Measurements from ENCODE around the gene CDK5RAP3.
"Not testable (repeated sequence)": the region's sequence is repeated elsewhere in the genome, so short reads cannot be mapped to it uniquely, and the experiment has no call there.

Gene CDK5RAP3

GRCh38 chr17:48002266-48002915 is 31.5 kb downstream of the CDK5RAP3 start:
- FAIRE-seq, result no peak

DNA sequence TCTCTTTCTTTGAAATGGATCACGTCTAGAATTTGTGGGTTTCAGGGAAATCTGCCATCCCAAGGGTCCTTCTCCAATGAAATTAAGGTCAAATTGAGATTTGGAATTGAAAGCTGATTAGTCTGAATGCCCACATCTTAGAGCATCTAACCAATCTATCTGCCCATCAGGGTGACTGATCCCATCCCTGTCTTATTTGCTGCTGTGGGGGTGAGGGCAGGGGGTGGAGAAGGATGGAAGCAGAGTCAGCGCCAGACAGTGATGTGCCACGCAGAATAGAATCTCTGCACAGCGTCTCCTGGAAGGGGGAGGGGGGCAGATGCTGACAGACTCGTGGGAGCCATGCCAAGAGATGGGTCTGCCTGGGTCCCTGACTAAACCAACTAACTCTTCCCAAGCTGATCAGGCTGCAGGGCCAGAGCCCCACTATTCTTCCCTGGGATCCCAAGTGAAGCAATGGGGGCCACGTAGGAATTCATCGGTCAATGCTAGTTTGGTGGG is 32.1 kb downstream of the CDK5RAP3 start:
- no peak for FAIRE-seq

GRCh38 chr17:48003417-48004151 is 32.7 kb downstream of the CDK5RAP3 start:
- FAIRE-seq, result no peak

DNA sequence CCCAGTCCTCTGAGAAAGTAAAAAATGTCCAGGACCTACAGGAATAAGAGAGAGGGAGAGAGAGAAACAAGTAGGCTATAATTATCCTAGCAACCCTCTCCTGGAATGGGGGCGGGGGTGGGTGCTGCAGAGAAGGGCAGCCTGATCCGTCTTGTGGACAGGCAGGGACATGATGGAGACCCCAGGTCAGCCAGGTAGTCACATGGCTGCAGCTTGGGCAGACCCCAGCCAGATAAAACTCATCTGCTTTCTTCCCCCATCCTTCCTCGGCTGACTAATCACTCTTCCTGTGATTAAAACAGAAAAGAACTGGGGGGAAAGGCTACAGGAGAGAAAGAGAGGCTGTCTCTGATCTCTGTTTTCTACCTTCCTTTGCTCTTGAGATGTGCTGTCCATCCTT is 34.1 kb downstream of the CDK5RAP3 start:
- no peak for FAIRE-seq

GRCh38 chr17:48006936-48007709 is 36.2 kb downstream of the CDK5RAP3 start:
- no peak for FAIRE-seq

- no peak for FAIRE-seq
Observed at GRCh38 chr17:48010193-48010592, 39.3 kb downstream of the CDK5RAP3 start.

DNA sequence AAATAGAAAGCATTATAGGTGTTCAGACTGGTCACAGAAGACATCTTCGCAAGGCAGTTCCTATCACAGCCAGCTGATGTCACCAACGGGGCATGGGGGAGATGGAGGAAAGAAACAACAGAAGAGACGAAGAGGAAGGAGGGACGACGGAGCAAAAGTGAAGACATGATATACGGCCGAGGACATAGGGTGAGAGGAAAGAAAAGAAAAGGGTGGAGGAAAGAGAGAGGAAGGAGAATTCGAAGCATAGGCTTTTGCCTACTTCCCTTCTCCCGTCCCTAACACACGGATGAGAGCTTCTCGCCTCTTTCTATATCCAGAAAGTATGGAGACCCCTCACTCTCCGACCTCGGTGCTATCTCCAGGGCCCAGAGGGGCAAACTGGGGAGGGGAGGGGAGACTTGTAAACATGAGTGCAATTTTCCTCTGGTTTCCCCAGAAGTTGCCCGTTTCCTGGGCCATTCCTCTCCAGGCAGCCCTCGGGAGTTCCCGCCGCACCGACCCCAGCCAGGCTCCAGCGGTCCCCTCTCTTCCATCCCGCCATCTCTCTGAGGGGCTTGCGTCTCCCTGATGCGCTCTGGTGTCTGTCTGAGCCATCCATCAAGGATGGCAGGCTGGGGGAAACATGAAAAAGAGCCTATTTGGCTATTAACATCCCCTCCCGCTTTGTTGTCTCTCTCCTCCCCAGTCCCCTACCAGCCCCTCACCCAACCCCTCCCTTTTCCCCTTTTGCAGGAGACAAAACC is 40.7 kb downstream of the CDK5RAP3 start:
- FAIRE-seq, result no peak

DNA sequence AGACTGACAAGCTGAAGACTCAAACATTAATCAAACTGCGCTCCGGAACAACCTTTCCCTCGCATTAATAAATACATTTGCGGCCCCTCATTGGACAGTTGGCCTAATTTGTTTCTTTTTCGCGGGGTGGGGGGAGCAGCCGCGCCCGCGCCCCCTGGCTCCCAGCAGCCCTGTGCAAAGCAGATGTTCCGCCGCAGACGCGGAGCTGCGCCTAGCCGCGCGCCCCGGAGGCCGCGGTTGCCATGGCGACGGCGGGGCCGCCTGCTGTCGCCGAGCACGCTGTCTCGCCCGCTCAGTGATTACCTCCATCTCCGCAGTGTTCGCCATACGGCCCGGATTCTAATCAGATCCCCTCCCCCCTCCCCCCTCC is 41.2 kb downstream of the CDK5RAP3 start:
- no peak for FAIRE-seq

DNA sequence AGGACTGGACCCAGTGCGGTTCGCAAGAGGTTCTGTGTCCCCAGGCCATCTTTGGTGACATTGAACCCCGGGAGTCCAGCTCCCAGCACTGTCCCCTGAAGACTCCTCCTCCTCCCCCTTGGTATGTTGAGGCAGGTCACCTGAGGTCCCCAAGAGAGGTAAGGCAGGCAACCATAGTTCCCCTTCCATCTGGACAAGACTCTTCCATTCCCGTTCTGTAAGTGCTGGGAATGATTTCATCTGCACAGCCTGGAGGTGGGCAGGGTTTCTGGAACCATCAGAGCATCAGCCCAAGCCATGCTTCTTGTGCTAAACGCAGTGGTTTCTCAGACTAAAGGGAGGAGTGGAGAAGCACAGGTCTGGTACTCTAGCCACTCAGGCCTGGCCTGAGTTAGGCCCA is 41.7 kb downstream of the CDK5RAP3 start:
- FAIRE-seq, result no peak

DNA sequence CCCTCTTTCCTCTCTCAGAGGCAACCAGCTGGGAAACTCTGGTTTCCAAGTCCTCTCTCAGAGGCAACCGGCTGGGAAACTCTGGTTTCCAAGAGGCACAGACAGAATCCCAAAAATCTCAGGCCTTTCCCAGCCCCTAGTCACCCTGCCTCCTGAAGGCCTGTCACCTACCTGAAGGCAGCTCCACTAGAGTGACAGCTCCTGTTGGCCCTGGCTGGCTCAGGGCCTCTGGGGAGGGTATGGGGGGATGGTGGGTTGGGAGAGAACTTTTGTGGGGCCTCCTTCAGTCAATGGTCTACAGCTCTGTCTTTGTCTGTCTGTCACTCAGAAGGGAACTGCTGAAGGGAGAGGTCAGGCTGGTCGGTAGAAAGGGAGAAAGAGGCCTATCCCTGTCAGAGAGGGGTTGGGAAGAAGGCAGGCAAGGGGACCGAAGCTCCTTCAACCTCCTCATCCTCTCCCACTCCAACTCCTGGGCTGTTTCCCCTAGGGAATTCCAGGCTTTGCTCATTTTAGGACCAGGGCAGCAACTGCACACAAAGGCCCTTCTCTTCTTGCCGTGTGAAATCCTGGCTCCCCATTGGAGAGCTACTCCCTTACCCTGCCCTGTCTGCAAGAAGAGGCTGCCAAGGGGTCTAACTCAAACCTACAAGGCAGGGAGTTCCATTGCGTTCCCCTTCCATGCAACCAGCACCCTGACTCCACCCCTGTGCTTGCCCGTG is 43.1 kb downstream of the CDK5RAP3 start:
- no peak for FAIRE-seq

DNA sequence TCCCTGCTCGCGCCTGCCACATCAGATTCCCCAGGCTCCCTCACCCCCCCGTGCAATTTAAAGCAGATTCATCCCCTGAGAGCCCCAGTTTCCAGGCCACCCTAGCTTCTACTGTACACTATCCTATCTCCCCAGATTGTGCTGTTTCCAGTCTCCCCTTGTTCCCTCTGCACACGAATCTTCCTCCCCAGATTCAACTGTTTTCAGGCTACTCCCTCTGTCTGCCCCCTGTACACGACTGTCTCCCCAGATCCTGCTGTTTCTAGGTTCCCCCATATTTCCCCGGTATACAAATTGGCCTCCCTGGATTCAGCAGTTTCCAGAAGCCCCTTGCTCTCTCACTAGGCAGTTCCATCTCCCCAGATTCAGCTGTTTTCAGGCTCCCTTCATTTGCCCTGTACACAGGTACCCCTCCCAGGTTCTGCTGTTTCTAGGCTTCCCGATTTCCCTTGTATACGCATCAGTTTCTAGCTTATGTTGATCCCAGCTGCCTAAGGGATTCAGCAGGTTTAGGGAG is 43.7 kb downstream of the CDK5RAP3 start:
- no peak for FAIRE-seq

GRCh38 chr17:48016112-48016511 is 45.2 kb downstream of the CDK5RAP3 start:
- no peak for FAIRE-seq

GRCh38 chr17:48017817-48018158 is 46.9 kb downstream of the CDK5RAP3 start:
- FAIRE-seq, result not testable (repeated sequence)

GRCh38 chr17:48021934-48022333 is 51.0 kb downstream of the CDK5RAP3 start:
- no peak for FAIRE-seq

- no peak for FAIRE-seq
Observed at GRCh38 chr17:48022901-48023300, 52.0 kb downstream of the CDK5RAP3 start.

GRCh38 chr17:48023400-48024148 is 52.7 kb downstream of the CDK5RAP3 start:
- no peak for FAIRE-seq

DNA sequence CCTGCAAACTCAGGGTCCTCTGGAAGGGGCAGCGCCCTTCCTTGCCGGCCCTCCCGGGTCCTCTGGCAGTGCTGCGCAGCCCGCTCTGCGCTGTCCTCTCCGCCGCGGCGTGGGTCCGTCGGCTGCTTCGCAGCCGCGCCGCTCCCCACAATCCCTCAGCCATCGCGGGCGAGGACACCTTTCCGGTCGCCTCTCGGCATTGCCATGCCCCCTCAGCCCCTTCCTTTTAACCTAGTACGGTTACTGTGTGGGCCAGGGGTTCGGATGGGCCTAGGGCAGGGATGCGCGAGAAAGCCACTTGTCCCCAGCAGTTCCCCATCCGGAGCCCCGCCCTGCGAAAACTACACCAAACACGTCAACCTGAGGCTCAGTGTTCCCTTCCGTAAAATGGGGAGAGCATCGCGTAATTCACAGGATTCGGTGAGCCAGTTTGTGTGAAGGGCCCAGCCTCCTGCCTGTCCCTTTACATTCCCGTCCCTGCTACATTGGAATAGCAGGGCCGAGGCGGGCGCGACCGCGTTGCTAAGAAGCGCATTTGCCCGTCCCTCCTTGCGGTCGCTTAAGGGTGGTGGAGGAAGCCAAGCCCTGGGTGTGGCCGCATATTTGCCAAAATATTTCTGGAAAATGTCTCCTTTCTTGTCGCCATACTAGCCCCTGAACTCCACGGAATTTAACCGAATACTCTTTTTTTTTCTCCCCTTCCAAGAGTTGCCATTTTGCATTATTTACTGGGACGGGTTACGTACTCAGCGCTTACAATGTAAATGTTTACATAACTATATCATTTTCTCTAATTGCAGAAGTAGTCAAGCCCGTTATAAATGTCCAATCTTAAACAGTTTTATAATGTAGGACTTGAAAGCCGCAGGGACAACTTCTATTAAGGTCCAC is 53.5 kb downstream of the CDK5RAP3 start:
- no peak for FAIRE-seq

- FAIRE-seq, result no peak
Observed at GRCh38 chr17:48025040-48025903, 54.4 kb downstream of the CDK5RAP3 start.

- no peak for FAIRE-seq
Observed at GRCh38 chr17:48025904-48026501, 55.1 kb downstream of the CDK5RAP3 start.
